GM19467 (cell line): ENCODE data around the gene WAS.

Source experiments
- ATAC-seq: cut with Tn5 transposase; IDR thresholded peaks from one replicate; pipeline ENCODE4 v1.9.1; 2021; ENCODE audit warnings: mild to moderate bottlenecking, moderate library complexity; ENCODE audit not compliant: unreplicated experiment

Gene WAS

GRCh38 chrX:48711162-48711928 lies 27.7 kb downstream of the WAS start:
- ATAC-seq, result no peak

- ATAC-seq, result no peak
Measured at GRCh38 chrX:48711929-48712505, 28.4 kb downstream of the WAS start.

- ATAC-seq, result no peak
Measured at GRCh38 chrX:48713847-48714246, 30.2 kb downstream of the WAS start.

GRCh38 chrX:48714573-48714972 lies 31.0 kb downstream of the WAS start:
- no peak for ATAC-seq

GRCh38 chrX:48715072-48715471 lies 31.5 kb downstream of the WAS start:
- no peak for ATAC-seq

GRCh38 chrX:48715876-48716502 lies 32.4 kb downstream of the WAS start:
- ATAC-seq, result no peak

GRCh38 chrX:48719958-48720357 lies 36.4 kb downstream of the WAS start:
- no peak for ATAC-seq

- no peak for ATAC-seq
Measured at GRCh38 chrX:48720577-48721250, 37.1 kb downstream of the WAS start.

GRCh38 chrX:48721916-48722315 lies 38.3 kb downstream of the WAS start:
- no peak for ATAC-seq

GRCh38 chrX:48726596-48726995 lies 43.0 kb downstream of the WAS start:
- no peak for ATAC-seq

GRCh38 chrX:48728653-48729052 lies 45.1 kb downstream of the WAS start:
- no peak for ATAC-seq

- no peak for ATAC-seq
Measured at GRCh38 chrX:48736303-48736702, 52.7 kb downstream of the WAS start.

GRCh38 chrX:48736878-48737212 lies 53.2 kb downstream of the WAS start:
- ATAC-seq, result no peak

- ATAC-seq, result peak; percentile 97
Measured at GRCh38 chrX:48737213-48737938, 53.8 kb downstream of the WAS start.

- ATAC-seq, result no peak
Measured at GRCh38 chrX:48737940-48738339, 54.3 kb downstream of the WAS start.
